SIG-M5 treated with dmso at 0.1 percent for 504 hours (cell line): ENCODE measurements around the gene PWWP2A.

Experiments used
- DNase-seq: peaks from one replicate; lab custom pipeline; 2025; ENCODE audit not compliant: unreplicated experiment; lab: John Stamatoyannopoulos, UW

Gene PWWP2A

GRCh38 chr5:160133071-160133917 is 14.0 kb upstream of the PWWP2A start:
- DNase-seq: no peak

- no peak for DNase-seq
Measured at GRCh38 chr5:160129841-160130240, 10.6 kb upstream of the PWWP2A start.

- DNase-seq: no peak
Measured at GRCh38 chr5:160128632-160129031, 9.4 kb upstream of the PWWP2A start.

- no peak for DNase-seq
Measured at GRCh38 chr5:160119905-160120266, 636 bp upstream of the PWWP2A start.

- peak; percentile 32 for DNase-seq
Measured at GRCh38 chr5:160118349-160119141, 705 bp downstream of the PWWP2A start.

GRCh38 chr5:160116991-160117390 is 2.3 kb downstream of the PWWP2A start:
- DNase-seq: no peak

GRCh38 chr5:160108124-160108523 is 11.1 kb downstream of the PWWP2A start:
- no peak for DNase-seq

GRCh38 chr5:160105686-160106360 is 13.4 kb downstream of the PWWP2A start:
- DNase-seq: peak; percentile 92

GRCh38 chr5:160097991-160098390 is 21.3 kb downstream of the PWWP2A start:
- DNase-seq: peak; percentile 94

- no peak for DNase-seq
Measured at GRCh38 chr5:160096178-160096577, 23.1 kb downstream of the PWWP2A start.

GRCh38 chr5:160092960-160093707 is 26.1 kb downstream of the PWWP2A start:
- no peak for DNase-seq

GRCh38 chr5:160092514-160092913 is 26.7 kb downstream of the PWWP2A start:
- no peak for DNase-seq

GRCh38 chr5:160090059-160090458 is 29.2 kb downstream of the PWWP2A start:
- DNase-seq: no peak

- DNase-seq: no peak
Measured at GRCh38 chr5:160089531-160089930, 29.7 kb downstream of the PWWP2A start.

GRCh38 chr5:160088805-160089204 is 30.4 kb downstream of the PWWP2A start:
- peak; percentile 56 for DNase-seq

- no peak for DNase-seq
Measured at GRCh38 chr5:160087199-160087598, 32.1 kb downstream of the PWWP2A start.

GRCh38 chr5:160084144-160084543 is 35.1 kb downstream of the PWWP2A start:
- DNase-seq: no peak

- no peak for DNase-seq
Measured at GRCh38 chr5:160083501-160083900, 35.7 kb downstream of the PWWP2A start.

- DNase-seq: no peak
Measured at GRCh38 chr5:160082614-160083500, 36.4 kb downstream of the PWWP2A start.

- DNase-seq: no peak
Measured at GRCh38 chr5:160081495-160081894, 37.8 kb downstream of the PWWP2A start.
